Measurements from ENCODE around the gene TMEM139. TPM values are rescaled to one million over a fixed set of nuclear protein-coding genes. Genes with fewer than 3 reads are reported as not detected.

TMEM139 gene
- 36.2 TPM for polyA plus RNA-seq
- long read RNA-seq, donor 1, partial matches to known transcripts, result 6 of 10 reads
- long read RNA-seq, donor 1, other reads (novel, unspliced or antisense), result 0 of 10 reads
- long read RNA-seq, donor 2, partial matches to known transcripts, result 6 of 19 reads
- long read RNA-seq, donor 2, other reads (novel, unspliced or antisense), result 0 of 19 reads
- long read RNA-seq, donor 3, transcript TMEM139-208 (2 exons, 510 nt), result minor isoform, 5 of 43 reads
- long read RNA-seq, donor 3, transcript TMEM139-203 (4 exons, 1,257 nt), result major isoform, 6 of 43 reads
- long read RNA-seq, donor 3, partial matches to known transcripts, result 27 of 43 reads
- long read RNA-seq, donor 3, other reads (novel, unspliced or antisense), result 0 of 43 reads
- long read RNA-seq, donor 4, result 0 reads
- long read RNA-seq, donor 5, partial matches to known transcripts, result 0 of 1 reads
- long read RNA-seq, donor 5, other reads (novel, unspliced or antisense), result 0 of 1 reads
- long read RNA-seq, donor 6, transcript TMEM139-203 (4 exons, 1,257 nt), result major isoform, 5 of 31 reads
- long read RNA-seq, donor 6, partial matches to known transcripts, result 18 of 31 reads
- long read RNA-seq, donor 6, other reads (novel, unspliced or antisense), result 0 of 31 reads
- long read RNA-seq, donor 7, partial matches to known transcripts, result 0 of 2 reads
- long read RNA-seq, donor 7, other reads (novel, unspliced or antisense), result 0 of 2 reads
- long read RNA-seq, donor 8, partial matches to known transcripts, result 6 of 15 reads
- long read RNA-seq, donor 8, other reads (novel, unspliced or antisense), result 0 of 15 reads
- long read RNA-seq, donor 9, partial matches to known transcripts, result 14 of 22 reads
- long read RNA-seq, donor 9, other reads (novel, unspliced or antisense), result 0 of 22 reads
- long read RNA-seq, donor 10, transcript TMEM139-203 (4 exons, 1,257 nt), result major isoform, 7 of 18 reads
- long read RNA-seq, donor 10, partial matches to known transcripts, result 5 of 18 reads
- long read RNA-seq, donor 10, other reads (novel, unspliced or antisense), result 0 of 18 reads
- long read RNA-seq, donor 11, transcript TMEM139-208 (2 exons, 510 nt), result major isoform, 5 of 16 reads
- long read RNA-seq, donor 11, partial matches to known transcripts, result 9 of 16 reads
- long read RNA-seq, donor 11, other reads (novel, unspliced or antisense), result 0 of 16 reads

DNA sequence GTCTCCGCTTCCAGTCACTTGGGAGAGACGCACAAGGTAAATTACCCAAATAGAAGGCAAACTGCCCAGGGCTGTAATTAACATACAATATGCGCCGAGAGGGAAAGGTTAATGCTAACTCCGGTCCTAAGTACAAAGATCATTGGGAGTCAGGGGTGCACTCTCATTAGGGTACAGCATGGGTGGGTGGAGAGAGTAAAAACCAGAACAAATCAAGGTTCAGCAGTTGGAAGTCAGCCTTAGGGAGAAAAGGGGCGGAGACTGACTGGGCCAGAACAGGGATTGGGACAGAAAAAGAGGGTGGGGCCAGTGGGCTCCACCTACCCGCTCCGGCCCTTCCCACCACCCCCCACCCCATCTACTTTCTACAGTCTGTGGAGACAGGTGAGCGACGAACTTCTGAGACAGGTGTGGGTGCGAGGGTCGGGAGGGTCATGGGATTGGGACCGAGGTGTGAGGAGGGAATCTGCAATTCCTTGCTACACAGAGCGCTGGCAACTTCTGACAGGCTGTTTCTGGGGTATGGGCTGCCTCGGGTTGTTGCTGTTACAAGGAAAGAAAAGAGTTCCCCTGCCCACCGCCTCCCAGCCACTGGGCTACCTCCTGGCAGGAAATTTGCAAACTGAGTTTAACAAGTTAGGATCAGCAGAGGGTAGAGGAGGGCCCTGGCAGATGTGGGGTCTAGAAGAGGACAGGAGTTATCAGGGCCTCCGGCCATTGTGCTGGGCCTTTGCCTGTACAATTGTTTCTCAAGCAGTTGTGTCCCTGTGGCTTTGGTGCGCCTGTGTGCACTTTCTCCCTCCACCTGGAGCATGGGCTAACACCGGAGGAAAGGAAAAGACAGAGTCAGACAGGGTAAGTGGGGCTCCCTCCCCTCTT, at the start of gene TMEM139:
TMEM139 (plus strand) TSS at position 368 of the 879 bp plus-strand sequence. CDS start 1,000 bp downstream, outside the sequence.
- H3K4me1 ChIP-seq (ENCODE audit: control insufficient read depth, insufficient read depth, low read length), result peaks cover 43% of the 10 kb centered on the region
- H3K9me3 ChIP-seq (ENCODE audit: control insufficient read depth, low read depth, low read length), result peaks cover 3% of the 10 kb centered on the region
- WGBS (ENCODE audit: insufficient coverage, low lambda C conversion rate), result no CpG with 5 or more reads among the region's 19 CpGs
- peaks cover 2% of the 10 kb centered on the region for H3K36me3 ChIP-seq (ENCODE audit: control insufficient read depth, insufficient read depth, low read length)
- no peaks in the 10 kb centered on the region for H3K27me3 ChIP-seq (ENCODE audit: control insufficient read depth, insufficient read depth, low read length)
- H3K4me3 ChIP-seq (ENCODE audit: low read length), result peak within 1 kb of the TSS; percentile 41
- DNase-seq, result peak; percentile 92 to 97
- H3K27ac ChIP-seq (ENCODE audit: low read length), result peak within 1 kb of the TSS; percentile 93

DNA sequence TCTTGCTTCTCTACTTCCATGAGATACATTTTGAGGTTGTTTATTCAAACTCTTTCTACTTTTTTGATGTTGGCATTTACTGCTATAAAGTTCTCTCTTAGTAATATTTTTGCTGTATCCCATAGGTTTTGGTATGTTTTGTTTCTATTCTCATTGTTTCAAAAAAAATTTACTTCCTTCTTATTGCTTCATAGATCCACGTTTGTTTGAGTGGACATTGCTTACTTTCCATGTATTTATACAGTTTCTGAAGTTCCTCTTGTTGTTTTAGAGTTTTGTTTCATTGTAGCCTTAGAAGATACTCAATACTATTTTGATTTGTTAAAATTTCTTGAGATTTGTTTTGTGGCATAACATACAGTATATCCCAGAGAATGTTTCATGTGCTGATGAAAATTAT, 49.2 kb upstream of the TMEM139 start:
- H3K36me3 ChIP-seq (ENCODE audit: control insufficient read depth, insufficient read depth, low read length), result no peaks in the 10 kb centered on the region
- H3K9me3 ChIP-seq (ENCODE audit: control insufficient read depth, low read depth, low read length), result peaks cover 6% of the 10 kb centered on the region
- no peaks in the 10 kb centered on the region for H3K4me1 ChIP-seq (ENCODE audit: control insufficient read depth, insufficient read depth, low read length)
- no peak for DNase-seq
- WGBS (ENCODE audit: insufficient coverage, low lambda C conversion rate), result 38% methylated on average over 1 of the region's 1 CpG
- H3K27me3 ChIP-seq (ENCODE audit: control insufficient read depth, insufficient read depth, low read length), result no peaks in the 10 kb centered on the region
- no peak overlapping the region for H3K27ac ChIP-seq (ENCODE audit: low read length)
- H3K4me3 ChIP-seq (ENCODE audit: low read length), result no peak overlapping the region

DNA sequence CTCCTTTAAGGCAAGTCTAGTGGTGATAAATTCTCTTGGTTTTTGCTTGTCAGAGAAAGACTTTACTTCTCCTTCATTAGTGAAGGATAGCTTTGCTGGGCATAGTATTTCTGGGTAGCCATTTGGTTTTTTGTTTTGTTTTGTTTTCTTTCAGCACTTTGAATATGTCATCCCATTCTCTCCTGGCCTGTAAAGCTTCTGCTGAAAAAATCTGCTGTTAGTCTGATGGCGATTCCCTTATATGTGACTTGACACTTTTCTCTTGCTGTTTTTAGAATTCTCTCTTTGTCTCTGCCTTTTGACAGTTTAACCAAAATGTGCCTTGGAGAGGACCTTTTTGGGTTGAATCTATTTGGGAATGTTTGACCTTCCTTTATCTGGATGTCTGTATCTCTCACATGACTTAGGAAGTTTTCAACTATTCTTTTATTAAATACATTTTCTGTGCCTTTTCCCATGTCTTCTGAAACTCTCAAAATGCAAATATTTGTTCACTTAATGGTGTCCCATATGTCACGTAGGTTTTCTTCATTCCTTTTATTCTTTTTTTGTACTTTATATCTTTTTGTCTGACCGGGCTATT, 48.3 kb upstream of the TMEM139 start:
- H3K9me3 ChIP-seq (ENCODE audit: control insufficient read depth, low read depth, low read length), result no peaks in the 10 kb centered on the region
- no peaks in the 10 kb centered on the region for H3K4me1 ChIP-seq (ENCODE audit: control insufficient read depth, insufficient read depth, low read length)
- 79% methylated on average over 2 of the region's 3 CpGs for WGBS (ENCODE audit: insufficient coverage, low lambda C conversion rate)

DNA sequence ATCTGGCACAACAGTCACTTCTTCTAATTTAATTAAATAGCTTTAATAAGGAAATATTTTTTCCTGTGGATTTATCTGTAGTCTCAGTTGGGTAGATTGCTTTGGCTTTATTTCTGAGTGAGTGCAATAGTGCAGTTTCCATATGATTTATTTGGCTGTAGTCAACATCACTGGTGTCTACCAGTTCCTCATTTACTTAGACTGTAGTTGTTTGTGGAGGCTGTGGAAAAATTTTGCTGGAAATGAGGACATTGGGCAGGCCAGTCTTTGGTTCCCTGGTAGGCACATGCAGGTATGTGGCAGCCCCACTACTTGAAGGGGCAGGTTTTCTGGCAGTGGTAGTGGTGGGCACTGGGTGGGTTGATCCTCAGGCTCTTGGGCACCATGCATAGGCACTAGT, 47.4 kb upstream of the TMEM139 start:
- H3K36me3 ChIP-seq (ENCODE audit: control insufficient read depth, insufficient read depth, low read length), result no peaks in the 10 kb centered on the region
- H3K9me3 ChIP-seq (ENCODE audit: control insufficient read depth, low read depth, low read length), result no peaks in the 10 kb centered on the region
- H3K27ac ChIP-seq (ENCODE audit: low read length), result no peak overlapping the region
- no peaks in the 10 kb centered on the region for H3K27me3 ChIP-seq (ENCODE audit: control insufficient read depth, insufficient read depth, low read length)
- H3K4me1 ChIP-seq (ENCODE audit: control insufficient read depth, insufficient read depth, low read length), result no peaks in the 10 kb centered on the region
- no peak overlapping the region for H3K4me3 ChIP-seq (ENCODE audit: low read length)
- no peak for DNase-seq

More for the DNA sequence above, 48.3 kb upstream of the TMEM139 start:
- Histone ChIP-seq H3K36me3 (ENCODE audit: control insufficient read depth, insufficient read depth, low read length) (no peaks in the 10 kb centered on the region), H3K27ac (ENCODE audit: low read length) (no peak overlapping the region), H3K27me3 (ENCODE audit: control insufficient read depth, insufficient read depth, low read length) (no peaks in the 10 kb centered on the region), H3K4me3 (ENCODE audit: low read length) (no peak overlapping the region)
- DNase-seq, result no peak

DNA sequence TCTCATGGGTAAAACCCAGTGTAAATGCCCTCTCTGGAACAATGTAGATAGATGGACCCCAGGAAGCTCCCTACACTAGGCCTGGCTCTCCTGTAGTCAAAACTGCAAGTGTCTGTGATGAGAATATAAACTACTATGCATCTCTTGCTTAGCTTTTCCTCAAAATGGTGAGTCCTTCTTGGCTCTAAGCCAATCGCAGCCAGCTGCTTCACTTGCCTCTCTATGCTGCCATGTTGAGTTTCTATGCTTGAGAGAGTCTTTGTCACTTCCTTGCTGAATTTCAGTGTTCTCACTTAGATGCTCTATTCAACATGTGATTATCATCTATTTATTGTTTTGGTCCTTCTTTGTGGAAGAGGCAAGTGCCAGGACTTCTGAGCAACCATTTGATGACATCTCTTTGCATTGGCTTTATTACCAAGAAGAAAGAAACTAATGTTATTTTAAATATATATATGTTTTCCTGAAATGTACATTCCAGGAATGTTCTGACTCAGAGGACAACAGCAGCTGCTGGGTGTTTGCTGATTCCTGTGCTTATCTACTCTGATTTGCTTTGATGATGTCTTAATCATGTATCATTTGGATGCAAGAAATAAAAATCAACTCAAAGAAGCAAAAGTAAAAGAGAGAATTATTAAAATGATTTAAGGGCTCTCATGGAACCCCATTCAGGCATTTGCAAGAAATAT, 46.3 kb upstream of the TMEM139 start:
- DNase-seq, result no peak
- Histone ChIP-seq H3K9me3 (ENCODE audit: control insufficient read depth, low read depth, low read length) (no peaks in the 10 kb centered on the region), H3K27ac (ENCODE audit: low read length) (no peak overlapping the region), H3K4me3 (ENCODE audit: low read length) (no peak overlapping the region), H3K4me1 (ENCODE audit: control insufficient read depth, insufficient read depth, low read length) (peaks cover 4% of the 10 kb centered on the region), H3K27me3 (ENCODE audit: control insufficient read depth, insufficient read depth, low read length) (no peaks in the 10 kb centered on the region), H3K36me3 (ENCODE audit: control insufficient read depth, insufficient read depth, low read length) (no peaks in the 10 kb centered on the region)
- WGBS (ENCODE audit: insufficient coverage, low lambda C conversion rate), result no CpG with 5 or more reads among the region's 1 CpG

DNA sequence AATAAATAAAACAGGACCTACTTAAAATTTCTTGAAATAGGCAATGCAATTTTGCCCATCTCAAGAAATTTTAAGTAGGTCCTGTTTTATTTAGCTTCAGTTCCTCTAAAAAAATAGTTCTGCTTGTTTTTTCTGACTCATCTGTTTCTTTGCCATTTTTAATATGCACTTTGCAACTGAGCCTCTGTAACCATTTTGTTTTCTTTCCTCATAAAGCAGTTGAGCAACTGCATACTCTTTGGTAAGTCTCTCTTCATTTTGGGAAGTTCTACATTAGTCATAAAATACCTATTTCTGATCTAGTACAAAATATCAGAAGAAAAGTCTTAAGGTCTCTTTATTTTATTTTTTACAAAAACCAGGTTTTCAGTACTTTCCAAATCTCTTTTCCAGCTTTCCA, 44.9 kb upstream of the TMEM139 start:
- Histone ChIP-seq H3K4me3 (ENCODE audit: low read length) (no peak overlapping the region), H3K27ac (ENCODE audit: low read length) (no peak overlapping the region), H3K9me3 (ENCODE audit: control insufficient read depth, low read depth, low read length) (no peaks in the 10 kb centered on the region), H3K27me3 (ENCODE audit: control insufficient read depth, insufficient read depth, low read length) (no peaks in the 10 kb centered on the region), H3K4me1 (ENCODE audit: control insufficient read depth, insufficient read depth, low read length) (peaks cover 12% of the 10 kb centered on the region), H3K36me3 (ENCODE audit: control insufficient read depth, insufficient read depth, low read length) (no peaks in the 10 kb centered on the region)
- DNase-seq, result no peak

DNA sequence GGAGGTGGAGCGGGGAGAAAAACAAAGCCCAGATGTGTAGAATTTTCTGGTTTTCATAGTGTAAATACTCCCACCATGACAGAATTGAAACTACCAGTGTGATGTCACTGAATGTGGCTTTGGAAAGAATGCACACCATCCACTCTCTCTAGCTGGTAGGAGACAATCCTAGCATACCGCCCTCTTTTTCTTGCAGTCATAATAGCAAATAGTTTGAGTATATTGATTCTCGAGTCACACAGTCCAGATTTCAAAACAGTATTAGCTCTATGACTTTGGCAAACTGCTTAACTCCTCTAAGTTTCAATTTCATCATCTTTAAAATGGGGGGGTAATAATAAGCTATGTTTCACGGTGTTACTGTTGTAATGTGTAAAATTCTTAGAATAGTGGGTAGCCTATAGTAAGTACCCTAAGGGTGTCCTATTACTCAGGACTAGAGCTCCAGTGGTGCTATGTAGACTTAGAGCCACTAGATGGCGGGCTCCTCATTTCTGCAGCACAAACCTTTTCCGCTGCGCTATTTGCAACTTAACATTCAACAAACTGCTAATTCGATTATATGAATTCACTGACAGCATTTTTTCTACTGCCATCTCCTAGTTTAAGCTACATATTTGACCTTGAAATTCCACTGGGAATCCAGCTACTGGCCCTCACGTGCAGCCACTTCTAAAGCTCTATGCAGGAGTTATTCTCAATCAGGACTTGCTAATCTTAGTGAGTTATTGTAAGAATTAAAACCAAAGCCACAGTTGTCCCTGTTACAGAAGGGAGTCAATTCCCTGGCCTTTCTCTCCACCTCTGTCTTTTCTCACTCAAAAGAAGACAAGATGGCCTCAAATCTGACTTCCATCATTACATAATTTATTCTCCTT, 44.2 kb upstream of the TMEM139 start:
- Histone ChIP-seq H3K27me3 (ENCODE audit: control insufficient read depth, insufficient read depth, low read length) (no peaks in the 10 kb centered on the region), H3K4me1 (ENCODE audit: control insufficient read depth, insufficient read depth, low read length) (peaks cover 16% of the 10 kb centered on the region), H3K4me3 (ENCODE audit: low read length) (no peak overlapping the region), H3K27ac (ENCODE audit: low read length) (no peak overlapping the region), H3K9me3 (ENCODE audit: control insufficient read depth, low read depth, low read length) (no peaks in the 10 kb centered on the region), H3K36me3 (ENCODE audit: control insufficient read depth, insufficient read depth, low read length) (no peaks in the 10 kb centered on the region)
- peak; percentile 64 to 67 for DNase-seq
- WGBS (ENCODE audit: insufficient coverage, low lambda C conversion rate), result 17% methylated on average over 3 of the region's 9 CpGs

DNA sequence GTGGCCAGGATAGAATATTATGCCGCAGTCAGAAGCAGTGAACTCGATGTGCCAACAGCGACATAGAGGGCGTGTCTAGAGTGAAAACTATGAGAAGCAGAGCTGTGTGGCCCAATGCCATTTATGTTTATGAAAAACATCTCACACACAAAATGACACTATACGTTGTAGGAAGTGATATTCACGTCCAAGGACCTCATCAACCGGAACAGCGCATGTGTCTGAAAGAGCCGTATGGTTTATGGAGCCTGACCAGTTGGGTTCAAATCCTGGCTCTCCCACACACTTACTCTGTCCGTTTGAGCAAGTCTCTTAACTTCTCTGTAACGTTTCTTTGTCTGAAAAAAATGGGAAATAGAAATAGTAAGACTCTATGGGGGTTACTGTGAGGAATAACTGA, 42.5 kb upstream of the TMEM139 start:
- no peak for DNase-seq
- no peaks in the 10 kb centered on the region for H3K9me3 ChIP-seq (ENCODE audit: control insufficient read depth, low read depth, low read length)
- no CpG with 5 or more reads among the region's 11 CpGs for WGBS (ENCODE audit: insufficient coverage, low lambda C conversion rate)
- H3K27ac ChIP-seq (ENCODE audit: low read length), result no peak overlapping the region
- no peaks in the 10 kb centered on the region for H3K27me3 ChIP-seq (ENCODE audit: control insufficient read depth, insufficient read depth, low read length)
- H3K36me3 ChIP-seq (ENCODE audit: control insufficient read depth, insufficient read depth, low read length), result no peaks in the 10 kb centered on the region
- H3K4me3 ChIP-seq (ENCODE audit: low read length), result no peak overlapping the region
- peaks cover 17% of the 10 kb centered on the region for H3K4me1 ChIP-seq (ENCODE audit: control insufficient read depth, insufficient read depth, low read length)
